Liver (tissue), 9 donors: ENCODE measurements around the gene RNU7-1. TPM values are rescaled to one million over a fixed set of nuclear protein-coding genes. Genes with fewer than 3 reads are reported as not detected.

ENCODE experiments used
- DNase-seq: peaks from one replicate; pipeline ENCODE4 v3.0.0-alpha.2; 2017; ENCODE audit warnings: low spot score
- H3K27ac ChIP-seq, 2 donors: one replicate each; pipeline ENCODE4 v1.7.0; 2013; ENCODE audit warnings: inconsistent platforms in 2 of 2, low read length in 2 of 2, control low read depth in 1 of 2, low read depth in 1 of 2, mild to moderate bottlenecking in 1 of 2
- H3K27me3 ChIP-seq, 4 donors: one replicate each; pipeline versions ENCODE4 v1.6.1 to v1.7.0; 2013; ENCODE audit warnings: low read length in 3 of 4, inconsistent platforms in 1 of 4, mild to moderate bottlenecking in 1 of 4, moderate library complexity in 1 of 4; ENCODE audit not compliant: control insufficient read depth in 4 of 4, insufficient read depth in 4 of 4
- H3K36me3 ChIP-seq, 4 donors: one replicate each; pipeline versions ENCODE4 v1.6.1 to v1.7.0; 2013; ENCODE audit warnings: low read length in 3 of 4, mild to moderate bottlenecking in 3 of 4, low read depth in 1 of 4, moderate library complexity in 1 of 4; ENCODE audit not compliant: control insufficient read depth in 4 of 4, insufficient read depth in 3 of 4
- H3K4me1 ChIP-seq, 4 donors: one replicate each; pipeline versions ENCODE4 v1.6.1 to v1.7.0; 2013; ENCODE audit warnings: low read length in 3 of 4, mild to moderate bottlenecking in 3 of 4, moderate library complexity in 1 of 4; ENCODE audit not compliant: control insufficient read depth in 4 of 4, insufficient read depth in 4 of 4
- H3K4me3 ChIP-seq, 3 donors: one replicate each; pipeline versions ENCODE4 v1.6.1 to v1.7.0; 2013; ENCODE audit warnings: low read length in 3 of 3, control low read depth in 1 of 3, low read depth in 1 of 3, mild to moderate bottlenecking in 1 of 3
- H3K9ac ChIP-seq, 2 donors: one replicate each; pipeline ENCODE4 v1.7.0; 2013; ENCODE audit warnings: low read length in 2 of 2, mild to moderate bottlenecking in 2 of 2, moderate library complexity in 2 of 2, control low read depth in 1 of 2, low read depth in 1 of 2
- H3K9me3 ChIP-seq, 4 donors: one replicate each; pipeline versions ENCODE4 v1.6.1 to v1.7.0; 2013; ENCODE audit warnings: low read length in 3 of 4; ENCODE audit not compliant: control insufficient read depth in 4 of 4
- ATF3 ChIP-seq: IDR thresholded peaks from 2 replicates; pipeline ENCODE4 v1.6.1; 2016; ENCODE audit warnings: antibody characterized with exemption
- CTCF ChIP-seq: fragments of 150-350 bp; IDR thresholded peaks from 2 replicates; pipeline ENCODE4 v1.5.1; 2017; ENCODE audit warnings: improper control_type of control experiment, low read depth, low read length; ENCODE audit not compliant: missing input control
- EGR1 ChIP-seq, 2 donors: IDR thresholded peaks; 2 replicates each; pipeline ENCODE4 v1.6.1; 2016 to 2018; ENCODE audit warnings: antibody characterized with exemption in 2 of 2, low read depth in 2 of 2
- FOXA1 ChIP-seq: IDR thresholded peaks from 2 replicates; pipeline ENCODE4 v1.6.1; 2016; ENCODE audit warnings: antibody characterized with exemption
- FOXA2 ChIP-seq: IDR thresholded peaks from 2 replicates; pipeline ENCODE4 v1.6.1; 2016; ENCODE audit warnings: antibody characterized with exemption
- GABPA ChIP-seq, 2 donors: IDR thresholded peaks in 1 of 2; conservative IDR thresholded peaks in 1 of 2; 2 replicates each; pipeline ENCODE4 v1.6.1; 2016; ENCODE audit warnings: antibody characterized with exemption in 2 of 2, mild to moderate bottlenecking in 1 of 2, moderate library complexity in 1 of 2
- HNF4A ChIP-seq, 2 donors: conservative IDR thresholded peaks; 2 replicates each; pipeline ENCODE4 v1.6.1; 2016; ENCODE audit warnings: antibody characterized with exemption in 2 of 2, mild to moderate bottlenecking in 2 of 2
- HNF4G ChIP-seq: IDR thresholded peaks from 2 replicates; pipeline ENCODE4 v1.6.1; 2016; ENCODE audit warnings: antibody characterized with exemption
- MAX ChIP-seq: IDR thresholded peaks from 2 replicates; pipeline ENCODE4 v1.6.1; 2016; ENCODE audit warnings: antibody characterized with exemption
- NR2F2 ChIP-seq: IDR thresholded peaks from 2 replicates; pipeline ENCODE4 v1.6.1; 2016; ENCODE audit warnings: antibody characterized with exemption
- RAD21 ChIP-seq, 2 donors: IDR thresholded peaks; 2 replicates each; pipeline ENCODE4 v1.6.1; 2016; ENCODE audit warnings: antibody characterized with exemption in 2 of 2, mild to moderate bottlenecking in 2 of 2
- REST ChIP-seq: IDR thresholded peaks from 2 replicates; pipeline ENCODE4 v1.6.1; 2016; ENCODE audit warnings: antibody characterized with exemption, mild to moderate bottlenecking
- RXRA ChIP-seq, 2 donors: IDR thresholded peaks; 2 replicates each; pipeline ENCODE4 v1.6.1; 2017 to 2018; ENCODE audit warnings: antibody characterized with exemption in 2 of 2, mild to moderate bottlenecking in 1 of 2
- SP1 ChIP-seq: IDR thresholded peaks from 2 replicates; pipeline ENCODE4 v1.6.1; 2018; ENCODE audit warnings: antibody characterized with exemption, mild to moderate bottlenecking
- TAF1 ChIP-seq: conservative IDR thresholded peaks from 2 replicates; pipeline ENCODE4 v1.6.1; 2016; ENCODE audit warnings: antibody characterized with exemption, mild to moderate bottlenecking
- YY1 ChIP-seq: IDR thresholded peaks from 2 replicates; pipeline ENCODE4 v1.6.1; 2016; ENCODE audit warnings: antibody characterized with exemption, mild to moderate bottlenecking
- ZBTB33 ChIP-seq: IDR thresholded peaks from 2 replicates; pipeline ENCODE4 v1.6.1; 2016; ENCODE audit warnings: antibody characterized with exemption
- WGBS: extraction: QIAGEN DNeasy Blood & Tissue Kit; methylation state at CpG from one replicate; pipeline ENCODE4 v1.1.7; 2013; 5-methylcytosine and 5-hydroxymethylcytosine counted together
- polyA plus RNA-seq, 2 donors: library from polyadenylated mRNA; stranded (reverse) in 1 of 2; unstranded in 1 of 2; fragments of 200-250 nt in 1 of 2; fragments of >200 nt in 1 of 2; fragmentation: Nextera tagmentation in 1 of 2; extraction: Ambion mirVana in 1 of 2; gene quantifications; one replicate each; pipeline versions ENCODE4 v1.2.1 to v1.2.3, GENCODE V29; 2013 to 2015
- total RNA-seq, 2 donors: library from RNA; depleted of rRNA; stranded (reverse); fragments of >200 nt; gene quantifications; one replicate each; pipeline ENCODE4 v1.2.3, GENCODE V29; 2014
- donor health status: healthy.
- donor health status: healthy.
- donor health status: healthy.
- donor health status: healthy.
- donor health status: healthy.

The RNU7-1 gene
- total and polyA plus RNA-seq, 4 donors = not detected

GRCh38 chr12:6936194-6936635 lies 7.4 kb upstream of the RNU7-1 start:
- Histone ChIP-seq H3K4me1 (peaks cover 9 to 33% (median 15%) of the 10 kb centered on the region in 4 donors), H3K4me3 (no peak overlapping the region), H3K9ac (no peak overlapping the region), H3K27ac (no peak overlapping the region), H3K9me3 (no peaks in the 10 kb centered on the region), H3K27me3 (no peaks in the 10 kb centered on the region), H3K36me3 (peaks cover 0 to 14% (median 7%) of the 10 kb centered on the region in 4 donors)
- WGBS = 89% methylated on average over 3 of the region's 3 CpGs
- DNase-seq = no peak
- TF ChIP-seq HNF4G = no peak

GRCh38 chr12:6936636-6937480 lies 6.8 kb upstream of the RNU7-1 start:
- Histone ChIP-seq H3K9ac (peak overlapping the region; percentile 17 to 91), H3K36me3 (peaks cover 0 to 14% (median 7%) of the 10 kb centered on the region in 4 donors), H3K27ac (peak overlapping the region; percentile 91 to 96), H3K4me3 (peak overlapping the region in 2 of 3 donors; percentile 29 to 66), H3K27me3 (no peaks in the 10 kb centered on the region), H3K4me1 (peaks cover 11 to 38% (median 19%) of the 10 kb centered on the region in 4 donors), H3K9me3 (no peaks in the 10 kb centered on the region)
- 41% methylated on average over 36 of the region's 36 CpGs for WGBS
- no peak for TF ChIP-seq SP1
- TF ChIP-seq NR2F2 = no peak
- TF ChIP-seq MAX = no peak
- no peak for TF ChIP-seq GABPA (IDR thresholded peaks at IDR 0.05 in 1 of 2, conservative IDR thresholded peaks at IDR 0.05 in 1 of 2)
- no peak for TF ChIP-seq HNF4A (conservative IDR thresholded peaks at IDR 0.05)
- no peak for TF ChIP-seq HNF4G
- TF ChIP-seq YY1 = no peak
- TF ChIP-seq EGR1 (IDR thresholded peaks at IDR 0.05; ENCODE audit: low read depth in 2 of 2) = no peak
- no peak for TF ChIP-seq REST
- TF ChIP-seq ATF3 = no peak
- TF ChIP-seq FOXA1 = no peak
- TF ChIP-seq TAF1 = no peak
- no peak for TF ChIP-seq ZBTB33
- TF ChIP-seq FOXA2 = no peak
- TF ChIP-seq RAD21 (IDR thresholded peaks at IDR 0.05) = no peak
- TF ChIP-seq CTCF = no peak
- TF ChIP-seq RXRA (IDR thresholded peaks at IDR 0.05) = no peak
- no peak for DNase-seq
